Gastrocnemius medialis (tissue), 4 donors: ENCODE results near the gene FAM110A.

Experiments used
- CTCF ChIP-seq, 5 experiments: fragments of 450-650 bp in 3 of 5; fragments of 200-600 bp in 2 of 5; sonication (generic) in 2 of 5; IDR thresholded peaks in 4 of 5; conservative IDR thresholded peaks in 1 of 5; 1 replicate in 4 of 5; 2 replicates in 1 of 5; pipeline ENCODE4 v1.5.1; 2016 to 2019; ENCODE audit warnings: antibody characterized with exemption in 5 of 5, mild to moderate bottlenecking in 3 of 5, moderate library complexity in 3 of 5
- POLR2A ChIP-seq, 2 donors: fragments of 450-650 bp; IDR thresholded peaks; one replicate each; pipeline ENCODE4 v1.6.1; 2017; ENCODE audit warnings: antibody characterized with exemption in 2 of 2, mild to moderate bottlenecking in 2 of 2, moderate library complexity in 2 of 2

- no peak for TF ChIP-seq CTCF (IDR thresholded peaks at IDR 0.05 in 4 of 5, conservative IDR thresholded peaks at IDR 0.05 in 1 of 5)
- TF ChIP-seq POLR2A (IDR thresholded peaks at IDR 0.05), result no peak
These were observed 21.1 kb downstream of the FAM110A start for GRCh38 chr20:854601-855000.
